ENCODE data around the gene CYB561D2.

The CYB561D2 gene

GRCh38 chr3:50323614-50324199, 27.0 kb upstream of the CYB561D2 start:
- DNase-seq: no peak

GRCh38 chr3:50324351-50325112, 26.1 kb upstream of the CYB561D2 start:
- peak; percentile 47 for DNase-seq

GRCh38 chr3:50325113-50325480, 25.6 kb upstream of the CYB561D2 start:
- DNase-seq: no peak

- DNase-seq: no peak
These were observed 25.0 kb upstream of the CYB561D2 start for GRCh38 chr3:50325497-50326181.

GRCh38 chr3:50326182-50326541, 24.5 kb upstream of the CYB561D2 start:
- DNase-seq: no peak

- peak; percentile 1 for DNase-seq
These were observed 23.5 kb upstream of the CYB561D2 start for GRCh38 chr3:50327129-50327528.

- DNase-seq: peak; percentile 93
These were observed 22.5 kb upstream of the CYB561D2 start, which contains the start of gene TUSC2 for GRCh38 chr3:50327943-50328691. TUSC2 (minus strand) TSS chr3:50328223; CDS start chr3:50328099, 124 bp downstream.

- DNase-seq: peak; percentile 1
These were observed 20.3 kb upstream of the CYB561D2 start for GRCh38 chr3:50330330-50330729.

- no peak for DNase-seq
These were observed 19.2 kb upstream of the CYB561D2 start for GRCh38 chr3:50331364-50331907.

- DNase-seq: no peak
These were observed 16.8 kb upstream of the CYB561D2 start for GRCh38 chr3:50333744-50334328.

- DNase-seq: no peak
These were observed 16.2 kb upstream of the CYB561D2 start for GRCh38 chr3:50334339-50335075.

GRCh38 chr3:50336452-50337174, 14.0 kb upstream of the CYB561D2 start:
- no peak for DNase-seq

GRCh38 chr3:50337175-50337861, 13.3 kb upstream of the CYB561D2 start:
- peak; percentile 89 for DNase-seq

- DNase-seq: no peak
These were observed 11.7 kb upstream of the CYB561D2 start for GRCh38 chr3:50338965-50339364.

GRCh38 chr3:50339485-50340146, 11.0 kb upstream of the CYB561D2 start:
- no peak for DNase-seq

- DNase-seq: no peak
These were observed 10.6 kb upstream of the CYB561D2 start for GRCh38 chr3:50340147-50340447.

GRCh38 chr3:50340448-50341329, 10.0 kb upstream of the CYB561D2 start, which contains the start of gene RASSF1:
RASSF1 (minus strand) TSS chr3:50340836; CDS start chr3:50340805, 31 bp downstream.
- DNase-seq: peak; percentile 39

GRCh38 chr3:50341537-50341936, 9.1 kb upstream of the CYB561D2 start:
- DNase-seq: no peak
